Medulla oblongata (tissue), 1 donor: Measurements from ENCODE around the gene EIF2S2.
A peak's percentile ranks its signal among the peaks of the same experiment; 100 is the strongest.
"Not testable (repeated sequence)": the region's sequence is repeated elsewhere in the genome, so short reads cannot be mapped to it uniquely, and the experiment has no call there.

Source experiments
- DNase-seq: peaks from one replicate; pipeline ENCODE4 v3.0.0-alpha.2; 2015; ENCODE audit errors: extremely low spot score

Gene EIF2S2

DNA sequence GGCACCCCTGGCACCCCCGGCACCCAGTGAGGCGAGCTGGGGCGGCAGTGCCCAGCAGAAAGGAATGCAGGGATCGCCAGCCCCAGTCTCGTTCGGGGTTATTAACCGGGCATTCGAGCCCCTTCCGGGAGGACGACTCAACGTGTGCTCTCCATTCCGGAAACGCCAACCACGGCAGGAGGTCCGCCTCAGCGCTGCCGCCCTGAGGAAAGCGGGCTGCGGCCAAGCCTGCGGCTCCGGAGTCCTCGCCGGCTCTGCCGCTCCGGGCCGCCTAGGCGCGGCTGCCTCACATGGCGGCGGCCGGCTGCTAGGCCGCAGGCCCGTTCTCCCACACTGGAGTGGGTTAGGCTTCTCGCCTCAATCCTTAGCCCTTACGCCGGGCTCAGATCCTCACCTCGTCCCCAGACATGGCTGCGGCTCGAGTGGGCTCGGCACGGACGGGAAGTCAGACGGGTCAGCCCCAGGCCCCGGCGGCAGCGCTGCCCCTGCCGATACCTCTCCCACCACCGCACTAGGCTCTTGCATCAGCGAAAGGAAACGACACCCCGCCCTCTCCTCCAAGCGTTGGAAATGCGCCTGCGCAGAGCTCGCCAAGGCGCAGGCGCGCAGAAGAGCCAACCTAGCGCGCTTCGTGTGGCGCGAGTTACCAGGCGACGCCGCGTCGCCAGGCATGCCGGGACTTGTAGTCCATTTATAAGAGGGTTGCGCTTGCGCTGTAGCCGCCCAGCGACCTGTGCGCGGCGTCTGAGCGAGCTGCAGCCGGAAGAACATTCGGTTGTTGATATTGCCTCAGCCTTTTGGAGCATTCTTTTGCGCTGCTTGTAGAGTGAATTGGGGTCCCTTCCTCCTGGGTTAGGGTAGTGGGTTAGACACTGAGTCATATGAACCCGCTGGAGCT is at the start of gene EIF2S2:
Gene EIF2S2, minus strand, starts transcription at position 542 of the 898 bp plus-strand sequence. Its CDS starts 133 bp downstream, at position 409.
- DNase-seq, result peak; percentile 98

DNA sequence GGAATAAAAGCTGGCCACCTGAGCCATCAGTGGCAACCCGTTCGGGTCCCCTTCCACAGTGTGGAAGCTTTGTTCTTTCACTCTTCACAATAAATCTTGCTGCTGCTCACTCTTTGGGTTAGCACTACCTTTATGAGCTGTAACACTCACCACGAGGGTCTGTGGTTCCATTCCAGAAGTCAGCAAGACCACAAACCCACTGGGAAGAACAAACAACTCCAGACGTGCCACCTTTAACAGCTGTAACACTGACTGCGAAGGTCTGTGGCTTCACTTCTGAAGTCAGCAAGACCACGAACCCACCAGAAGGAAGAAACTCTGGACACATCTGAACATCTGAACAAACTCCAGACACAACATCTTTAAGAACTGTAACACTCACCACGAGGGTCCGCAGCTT is 45.7 kb upstream of the EIF2S2 start:
- DNase-seq, result not testable (repeated sequence)

- DNase-seq, result no peak
Observed at GRCh38 chr20:34155836-34156235, 43.8 kb upstream of the EIF2S2 start.

DNA sequence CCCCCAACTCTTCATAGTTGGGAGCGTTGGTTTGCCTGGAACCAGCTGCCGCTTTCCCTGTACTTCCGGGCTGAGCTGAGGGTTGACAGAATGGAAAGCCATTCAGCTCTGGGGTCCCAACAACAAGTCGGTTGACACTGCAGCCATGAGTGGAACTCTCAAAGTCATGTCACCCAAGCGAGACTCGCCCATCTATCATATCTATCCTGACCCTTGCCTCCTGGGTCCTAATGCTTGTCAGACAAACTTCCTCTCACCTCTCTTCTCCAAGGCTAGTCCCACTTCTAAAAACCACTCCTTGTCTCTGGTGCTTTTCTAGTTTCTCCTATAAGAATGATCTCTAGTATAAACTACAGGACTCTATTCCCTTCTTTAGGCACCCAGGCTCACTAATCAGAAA is 41.1 kb upstream of the EIF2S2 start:
- DNase-seq, result not testable (repeated sequence)

DNA sequence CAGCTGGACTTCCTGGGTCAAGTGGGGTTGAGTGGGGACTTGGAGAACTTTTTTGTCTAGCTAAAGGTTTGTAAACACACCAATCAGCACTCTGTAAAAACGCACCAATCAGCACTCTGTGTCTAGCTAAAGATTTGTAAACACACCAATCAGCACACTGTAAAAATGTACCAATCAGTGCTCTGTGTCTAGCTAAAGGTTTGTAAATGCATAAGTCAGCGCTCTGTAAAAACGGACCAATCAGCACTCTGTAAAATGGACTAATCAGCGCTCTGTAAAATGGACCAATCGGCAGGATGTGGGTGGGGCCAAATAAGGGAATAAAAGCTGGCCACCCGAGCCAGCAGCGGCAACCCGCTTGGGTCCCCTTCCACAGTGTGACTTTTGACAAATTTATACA is 40.0 kb upstream of the EIF2S2 start:
- DNase-seq, result not testable (repeated sequence)

- DNase-seq, result no peak
Observed at GRCh38 chr20:34150306-34151000, 38.4 kb upstream of the EIF2S2 start.

DNA sequence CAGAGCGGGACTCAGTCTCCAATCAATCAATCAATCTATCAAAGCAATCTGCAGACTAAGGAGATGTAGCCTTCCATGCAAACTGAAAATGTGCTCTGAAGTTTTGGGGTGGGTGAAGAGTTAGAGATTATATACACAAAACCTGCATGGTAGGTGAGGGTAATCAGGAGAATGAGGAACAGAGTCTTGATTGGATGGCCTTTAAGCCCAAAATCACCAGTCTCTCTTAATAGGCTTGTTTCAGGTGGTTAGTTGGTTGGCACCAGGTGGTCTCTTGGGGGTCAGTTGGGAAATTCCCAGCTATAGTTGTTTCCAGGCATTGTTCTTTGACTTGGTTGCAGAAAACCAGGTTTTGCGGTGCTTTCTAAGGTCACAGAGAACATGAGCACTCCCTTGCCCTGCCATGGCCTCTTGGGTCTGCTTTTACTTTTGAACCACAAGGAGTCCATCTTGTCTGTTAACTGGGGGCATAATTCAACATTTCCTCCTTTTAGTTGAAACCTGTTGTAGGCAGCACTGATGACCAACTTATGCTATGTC is 33.3 kb upstream of the EIF2S2 start:
- no peak for DNase-seq

DNA sequence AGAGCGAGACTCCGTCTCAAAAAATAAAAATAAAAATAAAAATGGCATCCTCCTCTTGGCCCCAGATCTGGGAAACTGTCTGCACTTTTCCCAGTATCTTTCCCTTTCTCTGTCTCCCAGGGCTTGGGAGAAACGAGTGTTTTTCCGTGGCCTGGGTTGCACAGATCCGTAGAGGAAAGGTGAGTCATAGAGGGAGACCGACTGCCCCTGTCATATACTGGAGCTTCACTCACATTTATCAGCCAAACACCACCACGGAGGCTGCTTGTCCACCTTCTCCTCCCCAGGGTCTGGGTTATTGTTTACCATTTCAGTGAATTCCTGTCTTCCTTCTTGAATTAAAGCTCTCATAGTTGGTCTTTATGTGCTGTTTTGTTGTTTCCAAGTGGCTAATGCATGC is 31.9 kb upstream of the EIF2S2 start:
- no peak for DNase-seq

- no peak for DNase-seq
Observed at GRCh38 chr20:34142121-34142520, 30.1 kb upstream of the EIF2S2 start.

DNA sequence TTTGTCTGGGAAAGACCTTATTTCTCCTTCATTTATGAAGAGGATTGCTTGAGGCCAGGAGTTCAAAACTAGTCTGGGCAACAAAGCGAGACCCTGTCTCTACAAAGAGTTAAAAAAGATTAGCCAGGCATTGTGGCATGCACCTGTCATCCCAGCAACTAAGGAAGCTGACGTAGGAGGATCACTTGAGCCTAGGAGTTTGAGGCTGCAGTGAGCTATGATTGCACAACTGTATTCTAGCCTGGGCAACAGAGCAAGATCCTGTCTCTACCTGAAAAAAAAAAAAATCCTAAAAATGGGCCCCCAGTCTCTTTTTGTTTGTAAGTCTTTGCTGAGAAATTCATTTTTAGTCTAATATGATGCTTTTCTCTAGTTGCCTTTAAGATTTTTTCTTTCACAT is 29.2 kb upstream of the EIF2S2 start:
- no peak for DNase-seq

DNA sequence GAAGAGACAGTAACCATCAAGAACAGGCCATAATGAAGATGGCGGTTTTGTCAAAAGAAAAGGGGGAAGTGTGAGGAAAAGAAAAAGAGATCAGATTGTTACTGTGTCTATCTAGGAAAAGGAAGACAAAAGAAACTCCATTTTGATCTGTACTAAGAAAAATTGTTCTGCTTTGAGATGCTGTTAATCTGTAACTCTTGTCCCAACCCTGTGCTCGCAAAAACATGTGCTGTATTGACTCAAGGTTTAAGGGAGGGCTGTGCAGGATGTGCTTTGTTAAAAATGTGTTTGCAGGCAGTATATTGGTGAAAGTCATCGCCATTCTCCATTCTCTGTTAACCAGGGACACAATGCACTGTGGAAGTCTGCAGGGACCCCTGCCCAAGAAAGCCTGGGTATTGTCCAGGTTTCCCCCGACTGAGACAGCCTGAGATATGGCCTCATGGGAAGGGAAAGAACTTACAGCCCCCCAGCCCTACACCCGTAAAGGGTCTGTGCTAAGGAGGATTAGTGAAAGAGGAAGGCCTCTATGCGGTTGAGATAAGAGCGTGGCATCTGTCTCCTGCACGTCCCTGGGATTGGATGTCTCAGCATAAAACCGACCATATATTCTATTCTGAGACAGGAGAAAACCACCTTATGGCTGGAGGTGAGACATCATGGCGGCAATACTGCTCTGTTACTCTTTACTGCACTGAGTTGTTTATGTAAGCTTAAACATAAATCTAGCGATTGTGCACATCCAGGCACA is 23.7 kb upstream of the EIF2S2 start:
- not testable (repeated sequence) for DNase-seq

DNA sequence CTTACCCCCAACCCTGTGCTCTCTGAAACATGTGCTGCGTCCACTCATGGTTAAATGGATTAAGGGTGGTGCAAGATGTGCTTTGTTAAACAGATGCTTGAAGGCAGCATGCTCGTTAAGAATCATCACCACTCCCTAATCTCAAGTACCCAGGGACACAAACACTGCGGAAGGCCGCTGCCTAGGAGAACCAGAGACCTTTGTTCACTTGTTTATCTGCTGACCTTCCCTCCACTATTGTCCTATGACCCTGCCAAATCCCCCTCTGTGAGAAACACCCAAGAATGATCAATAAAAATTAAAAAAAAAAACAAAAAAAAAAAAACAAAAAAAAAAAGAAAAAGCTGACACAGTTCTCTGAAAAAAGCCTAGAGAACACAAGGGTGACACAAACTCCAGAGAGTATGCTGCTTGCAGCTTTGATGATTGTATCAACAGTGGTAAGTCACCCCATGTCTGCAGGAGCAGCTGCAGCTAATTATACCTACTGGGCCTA is 21.4 kb upstream of the EIF2S2 start:
- DNase-seq, result not testable (repeated sequence)

DNA sequence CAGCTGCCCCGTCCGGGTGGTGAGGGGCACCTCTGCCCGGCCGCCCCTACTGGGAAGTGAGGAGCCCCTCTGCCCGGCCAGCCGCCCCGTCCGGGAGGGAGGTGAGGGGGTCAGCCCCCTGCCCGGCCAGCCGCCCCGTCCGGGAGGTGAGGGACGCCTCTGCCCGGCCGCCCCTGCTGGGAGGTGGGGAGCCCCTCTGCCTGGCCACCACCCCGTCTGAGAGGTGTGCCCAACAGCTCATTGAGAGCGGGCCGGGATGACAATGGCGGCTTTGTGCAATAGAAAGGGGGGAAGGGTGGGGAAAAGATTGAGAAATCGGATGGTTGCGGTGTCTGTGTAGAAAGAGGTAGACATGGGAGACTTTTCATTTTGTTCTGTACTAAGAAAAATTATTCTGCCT is 20.9 kb upstream of the EIF2S2 start:
- not testable (repeated sequence) for DNase-seq

- not testable (repeated sequence) for DNase-seq
Observed at GRCh38 chr20:34132491-34132890, 20.4 kb upstream of the EIF2S2 start.

DNA sequence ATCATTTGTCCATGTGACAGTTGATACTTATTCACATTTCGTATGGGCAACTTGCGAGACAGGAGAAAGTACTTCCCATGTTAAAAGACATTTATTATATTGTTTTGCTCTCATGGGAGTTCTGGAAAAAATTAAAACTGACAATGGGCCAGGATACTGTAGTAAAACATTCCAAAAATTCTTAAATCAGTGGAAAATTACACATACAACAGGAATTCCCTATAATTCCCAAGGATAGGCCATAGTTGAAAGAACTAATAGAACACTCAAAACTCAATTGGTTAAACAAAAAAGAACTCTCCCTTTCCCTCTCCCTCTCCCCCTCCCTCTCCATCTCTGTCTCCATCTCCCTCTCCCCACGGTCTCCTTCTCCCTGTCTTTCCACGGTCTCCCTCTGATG is 19.4 kb upstream of the EIF2S2 start:
- no peak for DNase-seq

GRCh38 chr20:34129518-34130162 is 17.6 kb upstream of the EIF2S2 start:
- peak; percentile 90 for DNase-seq

DNA sequence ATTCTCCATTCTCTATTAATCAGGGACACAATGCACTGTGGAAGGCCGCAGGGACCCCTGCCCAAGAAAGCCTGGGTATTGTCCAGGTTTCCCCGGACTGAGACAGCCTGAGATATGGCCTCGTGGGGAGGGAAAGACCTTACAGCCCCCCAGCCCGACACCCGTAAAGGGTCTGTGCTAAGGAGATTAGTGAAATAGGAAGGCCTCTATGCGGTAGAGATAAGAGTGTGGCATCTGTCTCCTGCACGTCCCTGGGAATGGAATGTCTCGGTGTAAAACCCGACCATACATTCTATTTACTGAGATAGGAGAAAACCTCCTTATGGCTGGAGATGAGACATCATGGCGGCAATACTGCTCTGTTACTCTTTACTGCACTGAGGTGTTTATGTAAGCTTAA is 15.7 kb upstream of the EIF2S2 start:
- DNase-seq, result no peak

DNA sequence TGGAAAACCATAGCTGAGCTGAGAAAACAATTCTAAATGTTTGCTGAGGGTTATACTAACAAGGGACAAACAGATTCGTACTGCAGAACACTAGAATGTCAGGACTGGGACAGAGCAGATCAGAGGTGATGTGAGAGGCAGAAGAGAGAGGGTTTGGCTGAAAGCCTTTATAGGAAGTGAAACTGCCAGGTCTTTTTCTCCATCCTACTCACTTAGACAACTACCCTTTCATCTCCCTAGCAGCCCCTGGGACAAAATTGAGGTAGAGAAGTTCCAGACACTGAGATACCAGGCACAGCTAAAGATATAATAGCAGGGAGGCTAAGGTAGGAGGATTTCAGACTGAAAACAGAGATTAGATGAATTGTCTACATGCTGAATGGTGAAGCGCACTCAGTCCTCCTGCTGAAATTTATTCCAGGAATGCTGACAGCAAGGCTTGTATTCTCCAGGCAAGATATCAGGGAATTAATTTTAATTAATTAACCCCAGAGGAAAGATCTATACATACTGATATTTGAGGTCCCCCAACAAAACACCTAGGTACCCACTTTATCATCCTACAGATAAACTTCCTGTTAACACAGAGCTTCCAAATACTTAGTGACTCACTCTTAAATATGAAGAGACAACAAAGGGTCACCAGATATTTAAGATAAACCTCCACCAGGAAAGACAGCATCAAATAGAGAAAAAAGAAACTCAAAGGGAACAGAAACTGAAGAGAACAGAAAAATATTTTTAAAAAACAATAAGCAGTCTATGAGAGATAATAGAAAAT is 12.6 kb upstream of the EIF2S2 start:
- DNase-seq, result no peak

DNA sequence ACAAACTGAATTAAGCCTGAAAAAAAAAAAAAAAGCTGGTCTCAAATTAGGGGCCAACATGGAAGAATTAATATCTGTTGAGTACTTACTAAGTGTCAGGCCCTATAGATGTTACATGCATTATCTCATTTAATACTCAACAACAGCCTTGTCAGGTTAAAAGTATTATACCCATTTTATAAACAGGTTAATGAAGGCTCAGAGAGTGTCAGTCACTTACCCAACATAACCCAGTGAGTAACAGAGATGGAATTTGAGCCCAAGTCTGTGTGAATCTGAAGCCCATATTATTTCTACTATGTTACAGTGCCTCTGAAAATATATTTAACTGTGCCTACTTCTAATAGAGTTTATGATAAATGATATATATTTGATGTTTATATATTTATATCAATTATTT is 11.3 kb upstream of the EIF2S2 start:
- DNase-seq, result no peak

DNA sequence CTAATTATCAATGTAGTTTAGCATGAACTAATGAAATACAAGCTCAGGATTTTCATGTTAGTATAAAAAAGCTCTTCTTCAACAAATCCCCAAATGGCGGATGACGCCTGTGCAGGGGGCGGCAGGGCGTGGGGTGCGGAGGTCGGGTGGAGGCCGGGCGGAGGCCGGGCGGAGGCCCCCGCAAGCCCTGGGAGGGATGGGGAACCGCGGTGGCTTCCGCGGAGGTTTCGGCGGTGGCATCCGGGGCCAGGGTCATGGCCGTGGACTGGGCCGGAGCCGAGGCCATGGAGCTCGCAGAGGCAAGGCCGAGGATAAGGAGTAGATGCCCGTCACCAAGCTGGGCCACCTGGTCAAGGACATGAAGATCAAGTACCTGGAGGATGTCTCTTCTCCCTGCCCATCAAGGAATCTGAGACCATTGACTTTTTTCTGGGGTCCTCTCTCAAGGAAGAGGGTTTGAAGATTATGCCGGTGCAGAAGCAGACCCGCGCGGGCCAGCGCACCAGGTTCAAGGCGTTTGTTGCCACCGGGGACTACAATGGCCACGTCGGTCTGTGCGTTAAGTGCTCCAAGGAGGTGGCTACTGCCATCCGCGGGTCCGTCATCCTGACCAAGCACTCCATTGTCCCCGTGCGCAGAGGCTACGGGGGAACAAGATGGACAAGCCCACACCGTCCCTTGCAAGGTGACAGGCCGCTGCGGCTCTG is 10.4 kb upstream of the EIF2S2 start:
- no peak for DNase-seq
